ENCODE results near the gene SIRT4.

SIRT4 gene

GRCh38 chr12:120276734-120277133 is 25.4 kb upstream of the SIRT4 start:
- H4K8ac ChIP-seq (ENCODE audit: low read depth, low read length), result no peak overlapping the region
- H3K4me2 ChIP-seq (ENCODE audit: low read length), result no peak overlapping the region
- H3K56ac ChIP-seq (ENCODE audit: low read length), result no peak overlapping the region
- no peak overlapping the region for H2AK5ac ChIP-seq (ENCODE audit: low read length)
- no peaks in the 10 kb centered on the region for H3K79me2 ChIP-seq (ENCODE audit: control insufficient read depth, insufficient read depth, low read length)
- no peak overlapping the region for H3K4ac ChIP-seq (ENCODE audit: low read depth, low read length)
- H3K36me3 ChIP-seq (ENCODE audit: control insufficient read depth, insufficient read depth, low read length), result no peaks in the 10 kb centered on the region
- no peak overlapping the region for H3K4me3 ChIP-seq (ENCODE audit: low read length)
- no peak overlapping the region for H3K27ac ChIP-seq (ENCODE audit: low read depth, low read length)
- H3K18ac ChIP-seq (ENCODE audit: low read length), result no peak overlapping the region
- no peak overlapping the region for H3K23ac ChIP-seq (ENCODE audit: low read length)
- H2BK5ac ChIP-seq (ENCODE audit: low read length), result no peak overlapping the region
- H3K4me1 ChIP-seq (ENCODE audit: control insufficient read depth, low read depth, low read length), result no peaks in the 10 kb centered on the region
- H3K9ac ChIP-seq (ENCODE audit: low read length), result no peak overlapping the region
- DNase-seq, result no peak
- H3K79me1 ChIP-seq (ENCODE audit: low read length), result no peaks in the 10 kb centered on the region
- no peak overlapping the region for H2BK120ac ChIP-seq (ENCODE audit: low read depth, low read length)
- no peak overlapping the region for H2BK15ac ChIP-seq (replicated peaks; ENCODE audit: low read depth)
- no peak overlapping the region for H4K5ac ChIP-seq (ENCODE audit: low read length)
- no CpG with 5 or more reads among the region's 6 CpGs for WGBS (ENCODE audit: extremely low coverage, insufficient coverage, low lambda C conversion rate)
- no peaks in the 10 kb centered on the region for H3K27me3 ChIP-seq (ENCODE audit: insufficient read depth, low read length, poor library complexity)

GRCh38 chr12:120278137-120279069 is 23.7 kb upstream of the SIRT4 start:
- Histone ChIP-seq H4K8ac (ENCODE audit: low read depth, low read length) (no peak overlapping the region), H3K36me3 (ENCODE audit: control insufficient read depth, insufficient read depth, low read length) (no peaks in the 10 kb centered on the region), H3K4ac (ENCODE audit: low read depth, low read length) (no peak overlapping the region), H3K27me3 (ENCODE audit: insufficient read depth, low read length, poor library complexity) (no peaks in the 10 kb centered on the region), H3K23ac (ENCODE audit: low read length) (no peak overlapping the region), H4K5ac (ENCODE audit: low read length) (no peak overlapping the region), H2BK15ac (replicated peaks; ENCODE audit: low read depth) (no peak overlapping the region), H3K56ac (ENCODE audit: low read length) (no peak overlapping the region), H2BK120ac (ENCODE audit: low read depth, low read length) (no peak overlapping the region), H3K4me2 (ENCODE audit: low read length) (no peak overlapping the region), H3K4me1 (ENCODE audit: control insufficient read depth, low read depth, low read length) (no peaks in the 10 kb centered on the region), H3K9ac (ENCODE audit: low read length) (no peak overlapping the region), H3K18ac (ENCODE audit: low read length) (no peak overlapping the region), H3K4me3 (ENCODE audit: low read length) (no peak overlapping the region), H2BK5ac (ENCODE audit: low read length) (no peak overlapping the region), H3K27ac (ENCODE audit: low read depth, low read length) (no peak overlapping the region), H2AK5ac (ENCODE audit: low read length) (no peak overlapping the region), H3K79me1 (ENCODE audit: low read length) (no peaks in the 10 kb centered on the region), H3K79me2 (ENCODE audit: control insufficient read depth, insufficient read depth, low read length) (no peaks in the 10 kb centered on the region)
- WGBS (ENCODE audit: extremely low coverage, insufficient coverage, low lambda C conversion rate), result no CpG with 5 or more reads among the region's 57 CpGs
- no peak for DNase-seq

- Histone ChIP-seq H3K36me3 (ENCODE audit: control insufficient read depth, insufficient read depth, low read length) (no peaks in the 10 kb centered on the region), H3K18ac (ENCODE audit: low read length) (no peak overlapping the region), H3K79me2 (ENCODE audit: control insufficient read depth, insufficient read depth, low read length) (no peaks in the 10 kb centered on the region), H3K27ac (ENCODE audit: low read depth, low read length) (peak overlapping the region; percentile 41), H2BK15ac (replicated peaks; ENCODE audit: low read depth) (no peak overlapping the region), H2AK5ac (ENCODE audit: low read length) (no peak overlapping the region), H3K4me2 (ENCODE audit: low read length) (no peak overlapping the region), H3K9ac (ENCODE audit: low read length) (no peak overlapping the region), H3K27me3 (ENCODE audit: insufficient read depth, low read length, poor library complexity) (no peaks in the 10 kb centered on the region), H2BK5ac (ENCODE audit: low read length) (no peak overlapping the region), H4K8ac (ENCODE audit: low read depth, low read length) (no peak overlapping the region), H3K4ac (ENCODE audit: low read depth, low read length) (peak overlapping the region; percentile 74), H3K4me1 (ENCODE audit: control insufficient read depth, low read depth, low read length) (peaks cover 3% of the 10 kb centered on the region), H4K5ac (ENCODE audit: low read length) (no peak overlapping the region), H3K23ac (ENCODE audit: low read length) (no peak overlapping the region), H3K56ac (ENCODE audit: low read length) (peak overlapping the region; percentile 70), H3K79me1 (ENCODE audit: low read length) (no peaks in the 10 kb centered on the region), H3K4me3 (ENCODE audit: low read length) (no peak overlapping the region), H2BK120ac (ENCODE audit: low read depth, low read length) (no peak overlapping the region)
- peak; percentile 93 for DNase-seq
- no CpG with 5 or more reads among the region's 7 CpGs for WGBS (ENCODE audit: extremely low coverage, insufficient coverage, low lambda C conversion rate)
These were observed 18.8 kb upstream of the SIRT4 start for GRCh38 chr12:120283318-120283717.

GRCh38 chr12:120284381-120284780 is 17.7 kb upstream of the SIRT4 start:
- Histone ChIP-seq H3K27me3 (ENCODE audit: insufficient read depth, low read length, poor library complexity) (no peaks in the 10 kb centered on the region), H2AK5ac (ENCODE audit: low read length) (no peak overlapping the region), H2BK120ac (ENCODE audit: low read depth, low read length) (no peak overlapping the region), H3K79me2 (ENCODE audit: control insufficient read depth, insufficient read depth, low read length) (no peaks in the 10 kb centered on the region), H3K4me2 (ENCODE audit: low read length) (no peak overlapping the region), H4K8ac (ENCODE audit: low read depth, low read length) (no peak overlapping the region), H4K5ac (ENCODE audit: low read length) (no peak overlapping the region), H3K9ac (ENCODE audit: low read length) (no peak overlapping the region), H3K79me1 (ENCODE audit: low read length) (no peaks in the 10 kb centered on the region), H3K36me3 (ENCODE audit: control insufficient read depth, insufficient read depth, low read length) (no peaks in the 10 kb centered on the region), H3K56ac (ENCODE audit: low read length) (no peak overlapping the region), H3K4me1 (ENCODE audit: control insufficient read depth, low read depth, low read length) (peaks cover 3% of the 10 kb centered on the region), H3K4me3 (ENCODE audit: low read length) (no peak overlapping the region), H2BK5ac (ENCODE audit: low read length) (no peak overlapping the region), H3K27ac (ENCODE audit: low read depth, low read length) (no peak overlapping the region), H3K4ac (ENCODE audit: low read depth, low read length) (no peak overlapping the region), H2BK15ac (replicated peaks; ENCODE audit: low read depth) (no peak overlapping the region), H3K23ac (ENCODE audit: low read length) (no peak overlapping the region), H3K18ac (ENCODE audit: low read length) (no peak overlapping the region)
- no peak for DNase-seq
- no CpG with 5 or more reads among the region's 3 CpGs for WGBS (ENCODE audit: extremely low coverage, insufficient coverage, low lambda C conversion rate)

GRCh38 chr12:120286768-120287490 is 15.2 kb upstream of the SIRT4 start:
- no peaks in the 10 kb centered on the region for H3K27me3 ChIP-seq (ENCODE audit: insufficient read depth, low read length, poor library complexity)
- DNase-seq, result peak; percentile 74
- H3K4me3 ChIP-seq (ENCODE audit: low read length), result no peak overlapping the region
- H2BK5ac ChIP-seq (ENCODE audit: low read length), result no peak overlapping the region
- no peak overlapping the region for H2AK5ac ChIP-seq (ENCODE audit: low read length)
- no peak overlapping the region for H2BK120ac ChIP-seq (ENCODE audit: low read depth, low read length)
- H3K36me3 ChIP-seq (ENCODE audit: control insufficient read depth, insufficient read depth, low read length), result no peaks in the 10 kb centered on the region
- H3K18ac ChIP-seq (ENCODE audit: low read length), result no peak overlapping the region
- H4K5ac ChIP-seq (ENCODE audit: low read length), result no peak overlapping the region
- H3K23ac ChIP-seq (ENCODE audit: low read length), result no peak overlapping the region
- no peaks in the 10 kb centered on the region for H3K79me2 ChIP-seq (ENCODE audit: control insufficient read depth, insufficient read depth, low read length)
- H3K9ac ChIP-seq (ENCODE audit: low read length), result no peak overlapping the region
- H3K4me2 ChIP-seq (ENCODE audit: low read length), result no peak overlapping the region
- peak overlapping the region; percentile 45 for H3K27ac ChIP-seq (ENCODE audit: low read depth, low read length)
- WGBS (ENCODE audit: extremely low coverage, insufficient coverage, low lambda C conversion rate), result no CpG with 5 or more reads among the region's 7 CpGs
- no peaks in the 10 kb centered on the region for H3K79me1 ChIP-seq (ENCODE audit: low read length)
- peaks cover 3% of the 10 kb centered on the region for H3K4me1 ChIP-seq (ENCODE audit: control insufficient read depth, low read depth, low read length)
- no peak overlapping the region for H2BK15ac ChIP-seq (replicated peaks; ENCODE audit: low read depth)
- no peak overlapping the region for H3K4ac ChIP-seq (ENCODE audit: low read depth, low read length)
- H3K56ac ChIP-seq (ENCODE audit: low read length), result peak overlapping the region; percentile 56
- no peak overlapping the region for H4K8ac ChIP-seq (ENCODE audit: low read depth, low read length)
